ENCODE data around the gene KDM4C.

The KDM4C gene

DNA sequence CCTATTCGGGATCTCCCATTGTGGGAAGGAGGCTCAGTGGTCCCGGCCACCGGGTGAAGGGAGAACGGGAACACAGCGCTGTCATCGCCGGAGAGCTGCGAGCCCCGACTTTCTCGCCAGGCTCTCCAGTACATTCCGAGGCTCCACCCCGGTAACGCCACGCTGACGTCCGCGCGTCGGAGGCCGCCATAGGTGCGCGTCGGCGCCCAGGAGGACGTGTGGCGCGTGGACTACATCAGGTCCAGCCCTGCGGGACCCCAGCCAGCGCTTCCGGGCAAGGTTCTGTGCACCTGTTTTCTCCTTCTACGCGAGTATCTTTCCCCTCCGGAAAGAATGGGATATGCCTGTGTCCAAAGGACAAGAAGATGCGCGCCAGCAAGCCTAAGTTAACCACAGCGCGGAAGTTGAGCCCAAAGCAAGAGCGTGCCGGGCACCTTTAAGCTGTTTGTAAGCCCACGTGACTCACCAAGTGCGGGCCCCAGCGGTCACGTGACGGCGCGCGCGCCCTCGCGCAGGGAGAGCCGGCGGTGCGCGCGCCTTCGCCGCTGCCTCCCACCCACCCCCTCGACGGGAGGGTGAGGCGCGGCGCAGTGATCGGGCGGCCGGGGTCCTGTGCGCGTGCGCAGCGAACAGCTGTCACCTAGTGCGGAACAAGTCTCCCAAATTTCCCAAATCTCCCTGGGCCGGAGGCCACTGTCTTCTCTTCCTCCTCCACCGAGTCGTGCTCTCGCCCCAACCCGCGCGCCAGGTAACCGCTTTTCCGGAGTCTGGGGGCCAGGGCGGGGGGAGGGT is at the start of gene KDM4C:
Gene KDM4C (plus strand): TSS at position 518 of the 792 bp plus-strand sequence. CDS start 35,016 bp downstream, outside the sequence.
- DNase-seq (peak; percentile 93), ATAC-seq (ENCODE audit: insufficient read depth, low read depth) (peak; percentile 83)
- Histone ChIP-seq H2AFZ (ENCODE audit: low read depth, low read length) (peak within 1 kb of the TSS; percentile 94), H3K27ac (ENCODE audit: low read length) (peak within 1 kb of the TSS; percentile 100), H3K79me2 (ENCODE audit: insufficient read depth, low read length) (peaks cover 39% of the 10 kb centered on the region), H3K4me3 (ENCODE audit: low read depth in 1 of 2, low read length in 2 of 2) (peak within 1 kb of the TSS; percentile 91 to 99), H3K36me3 (ENCODE audit: insufficient read depth, low read length) (no peaks in the 10 kb centered on the region; the same call in 1 of the 2 replicates), H3K4me2 (ENCODE audit: insufficient read depth, low read length) (peak within 1 kb of the TSS; percentile 96), H4K20me1 (ENCODE audit: insufficient read depth, low read length) (no peaks in the 10 kb centered on the region), H3K9me3 (ENCODE audit: insufficient read depth, low read length, severe bottlenecking) (no peaks in the 10 kb centered on the region), H3K4me1 (ENCODE audit: insufficient read depth, low read length) (peaks cover 28% of the 10 kb centered on the region), H3K9ac (ENCODE audit: low read depth, low read length) (peak within 1 kb of the TSS; percentile 85), H3K27me3 (ENCODE audit: insufficient read depth, low read length, poor library complexity) (no peaks in the 10 kb centered on the region)
- TF ChIP-seq, protein P1, sequence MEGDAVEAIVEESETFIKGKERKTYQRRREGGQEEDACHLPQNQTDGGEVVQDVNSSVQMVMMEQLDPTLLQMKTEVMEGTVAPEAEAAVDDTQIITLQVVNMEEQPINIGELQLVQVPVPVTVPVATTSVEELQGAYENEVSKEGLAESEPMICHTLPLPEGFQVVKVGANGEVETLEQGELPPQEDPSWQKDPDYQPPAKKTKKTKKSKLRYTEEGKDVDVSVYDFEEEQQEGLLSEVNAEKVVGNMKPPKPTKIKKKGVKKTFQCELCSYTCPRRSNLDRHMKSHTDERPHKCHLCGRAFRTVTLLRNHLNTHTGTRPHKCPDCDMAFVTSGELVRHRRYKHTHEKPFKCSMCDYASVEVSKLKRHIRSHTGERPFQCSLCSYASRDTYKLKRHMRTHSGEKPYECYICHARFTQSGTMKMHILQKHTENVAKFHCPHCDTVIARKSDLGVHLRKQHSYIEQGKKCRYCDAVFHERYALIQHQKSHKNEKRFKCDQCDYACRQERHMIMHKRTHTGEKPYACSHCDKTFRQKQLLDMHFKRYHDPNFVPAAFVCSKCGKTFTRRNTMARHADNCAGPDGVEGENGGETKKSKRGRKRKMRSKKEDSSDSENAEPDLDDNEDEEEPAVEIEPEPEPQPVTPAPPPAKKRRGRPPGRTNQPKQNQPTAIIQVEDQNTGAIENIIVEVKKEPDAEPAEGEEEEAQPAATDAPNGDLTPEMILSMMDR (IDR thresholded peaks at IDR 0.05; ENCODE audit: borderline replicate concordance, extremely low read depth, low read length, poor library complexity, severe bottlenecking), result no peak
- TF ChIP-seq EZH2 (IDR thresholded peaks at IDR 0.05; ENCODE audit: borderline replicate concordance, low read depth, low read length, severe bottlenecking), result no peak

DNA sequence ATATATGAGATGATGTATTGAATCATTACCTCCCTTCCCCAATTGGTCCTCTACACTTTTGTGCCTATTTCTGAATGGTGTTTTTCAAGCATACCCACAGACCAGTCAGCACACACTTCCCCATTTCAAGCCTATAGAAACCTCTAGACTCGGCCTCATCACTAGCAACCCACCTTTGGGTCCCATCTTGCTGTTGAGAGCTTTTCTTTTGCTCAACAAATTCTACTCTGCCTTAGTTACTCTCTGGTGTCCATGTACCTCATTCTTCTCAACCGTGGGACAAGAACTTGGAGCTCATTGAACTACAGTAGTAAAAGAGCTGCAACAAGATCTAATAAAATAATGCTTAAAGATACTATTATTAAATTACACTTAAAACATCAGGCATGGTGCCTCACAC is 49.0 kb upstream of the KDM4C start:
- no peak for TF ChIP-seq EZH2 (IDR thresholded peaks at IDR 0.05; ENCODE audit: borderline replicate concordance, low read depth, low read length, severe bottlenecking)
- TF ChIP-seq, protein P1 (IDR thresholded peaks at IDR 0.05; ENCODE audit: borderline replicate concordance, extremely low read depth, low read length, poor library complexity, severe bottlenecking), result no peak
- Histone ChIP-seq H3K9me3 (ENCODE audit: insufficient read depth, low read length, severe bottlenecking) (peaks cover 6% of the 10 kb centered on the region), H3K36me3 (ENCODE audit: insufficient read depth, low read length) (no peaks in the 10 kb centered on the region), H3K27me3 (ENCODE audit: insufficient read depth, low read length, poor library complexity) (no peaks in the 10 kb centered on the region), H2AFZ (ENCODE audit: low read depth, low read length) (no peak overlapping the region), H3K9ac (ENCODE audit: low read depth, low read length) (no peak overlapping the region), H3K4me3 (ENCODE audit: low read depth in 1 of 2, low read length in 2 of 2) (no peak overlapping the region), H4K20me1 (ENCODE audit: insufficient read depth, low read length) (no peaks in the 10 kb centered on the region), H3K4me2 (ENCODE audit: insufficient read depth, low read length) (no peak overlapping the region), H3K27ac (ENCODE audit: low read length) (no peak overlapping the region), H3K4me1 (ENCODE audit: insufficient read depth, low read length) (peaks cover 7% of the 10 kb centered on the region; the same call in 1 of the 2 replicates), H3K79me2 (ENCODE audit: insufficient read depth, low read length) (no peaks in the 10 kb centered on the region)
- no peak for DNase-seq
- no peak for ATAC-seq (ENCODE audit: insufficient read depth, low read depth)

DNA sequence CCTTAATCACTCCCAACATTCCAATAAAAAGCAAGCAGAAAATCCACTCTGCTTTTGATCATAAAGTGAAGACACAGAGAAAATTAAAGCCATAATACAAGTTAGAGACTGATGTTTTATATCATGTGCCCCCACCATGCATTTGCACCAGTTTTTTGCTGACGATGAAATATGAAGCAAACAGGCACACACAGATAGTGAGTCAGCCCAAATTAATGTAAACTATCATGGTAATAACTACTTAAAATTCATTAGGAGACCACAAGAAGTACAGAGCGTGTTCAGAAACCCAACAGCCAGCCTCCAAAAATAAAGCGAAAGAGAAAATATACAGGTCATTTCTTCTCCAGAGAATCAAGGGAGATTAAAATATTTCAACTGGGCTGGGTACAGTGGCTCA is 46.4 kb upstream of the KDM4C start:
- no peak overlapping the region for H2AFZ ChIP-seq (ENCODE audit: low read depth, low read length)
- no peak overlapping the region for H3K4me2 ChIP-seq (ENCODE audit: insufficient read depth, low read length)
- no peak for DNase-seq
- H3K4me3 ChIP-seq (ENCODE audit: low read depth in 1 of 2, low read length in 2 of 2), result no peak overlapping the region
- no peaks in the 10 kb centered on the region for H4K20me1 ChIP-seq (ENCODE audit: insufficient read depth, low read length)
- TF ChIP-seq EZH2 (IDR thresholded peaks at IDR 0.05; ENCODE audit: borderline replicate concordance, low read depth, low read length, severe bottlenecking), result no peak
- TF ChIP-seq, protein P1 (IDR thresholded peaks at IDR 0.05; ENCODE audit: borderline replicate concordance, extremely low read depth, low read length, poor library complexity, severe bottlenecking), result no peak
- peaks cover 6% of the 10 kb centered on the region for H3K9me3 ChIP-seq (ENCODE audit: insufficient read depth, low read length, severe bottlenecking)
- H3K27ac ChIP-seq (ENCODE audit: low read length), result no peak overlapping the region
- no peaks in the 10 kb centered on the region for H3K27me3 ChIP-seq (ENCODE audit: insufficient read depth, low read length, poor library complexity)
- no peak overlapping the region for H3K9ac ChIP-seq (ENCODE audit: low read depth, low read length)
- H3K4me1 ChIP-seq (ENCODE audit: insufficient read depth, low read length), result no peaks in the 10 kb centered on the region
- H3K36me3 ChIP-seq (ENCODE audit: insufficient read depth, low read length), result no peaks in the 10 kb centered on the region
- ATAC-seq (ENCODE audit: insufficient read depth, low read depth), result no peak
- no peaks in the 10 kb centered on the region for H3K79me2 ChIP-seq (ENCODE audit: insufficient read depth, low read length)

Data from DND-41 (cell line).